Measurements from ENCODE around the gene EPM2A.
"Not testable (repeated sequence)": the region's sequence is repeated elsewhere in the genome, so short reads cannot be mapped to it uniquely, and the experiment has no call there.

The EPM2A gene

DNA sequence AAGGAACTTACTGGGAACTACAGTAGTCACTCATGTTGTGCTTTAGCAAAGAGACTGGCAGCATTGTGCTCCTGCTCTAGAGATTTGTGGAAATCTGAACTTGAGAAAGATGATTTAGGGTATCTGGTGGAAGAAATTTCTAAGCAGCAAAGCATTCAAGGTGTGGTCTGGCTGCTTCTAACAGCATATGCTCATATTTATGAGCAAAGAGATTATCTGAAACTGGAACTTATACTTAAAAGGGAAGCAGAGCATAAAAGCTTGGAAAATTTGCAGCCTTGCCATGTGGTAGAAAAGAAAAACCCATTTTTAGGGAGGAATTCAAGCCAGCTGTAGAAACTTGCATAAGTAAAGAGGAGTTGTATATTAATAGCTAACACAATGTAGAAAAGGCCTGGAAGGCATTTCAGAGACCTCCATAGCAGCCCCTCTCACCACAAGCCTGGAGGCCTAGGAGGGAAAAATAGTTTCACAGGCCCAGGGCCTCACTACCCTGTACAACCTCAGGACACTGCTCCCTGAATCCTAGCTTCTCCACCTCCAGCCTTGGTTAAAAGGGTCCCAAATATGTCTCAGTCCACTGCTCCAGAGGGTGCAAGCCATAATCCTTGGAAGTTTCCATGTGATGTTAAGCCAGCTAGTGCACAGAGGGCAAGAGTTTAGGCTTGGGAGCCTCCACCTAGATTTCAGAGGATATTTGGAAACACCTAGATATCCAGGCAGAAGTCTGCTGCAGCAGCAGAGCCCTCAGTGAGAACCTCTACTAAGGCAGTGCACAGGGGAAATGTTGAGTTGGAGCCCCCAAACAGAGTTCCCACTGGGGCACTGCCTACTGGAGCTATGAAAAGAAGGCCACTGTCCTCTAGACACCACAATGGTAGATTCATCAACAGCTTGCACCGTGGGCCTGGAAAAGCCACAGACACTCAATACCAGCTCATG lies 6.6 kb downstream of the EPM2A start:
- no peak for DNase-seq

DNA sequence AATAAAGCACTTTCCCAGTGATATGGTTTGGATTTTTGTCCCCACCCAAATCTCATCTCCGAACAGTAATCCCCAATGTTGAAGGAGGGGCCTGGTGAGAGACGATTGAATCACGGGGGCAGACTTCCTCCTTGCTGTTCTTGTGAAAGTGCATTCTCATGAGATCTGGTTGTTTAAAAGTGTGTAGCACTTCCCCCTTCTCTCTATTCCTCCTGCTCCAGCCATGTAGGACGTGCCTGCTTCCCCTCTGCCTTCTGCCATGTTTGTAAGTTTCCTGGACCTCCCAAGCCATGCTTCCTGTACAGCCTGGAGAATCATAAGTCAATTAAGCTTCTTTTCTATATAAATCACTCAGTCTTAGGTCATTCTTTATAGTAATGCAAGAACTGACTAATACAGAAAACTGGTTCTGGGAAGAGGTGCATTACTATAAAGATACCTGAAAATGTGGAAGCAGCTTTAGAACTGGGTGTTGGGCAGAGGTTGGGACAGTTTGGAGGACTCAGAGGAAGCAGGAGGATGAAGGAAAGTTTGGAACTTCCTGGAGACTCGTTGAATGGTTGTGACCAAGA lies 7.4 kb downstream of the EPM2A start:
- no peak for DNase-seq

DNA sequence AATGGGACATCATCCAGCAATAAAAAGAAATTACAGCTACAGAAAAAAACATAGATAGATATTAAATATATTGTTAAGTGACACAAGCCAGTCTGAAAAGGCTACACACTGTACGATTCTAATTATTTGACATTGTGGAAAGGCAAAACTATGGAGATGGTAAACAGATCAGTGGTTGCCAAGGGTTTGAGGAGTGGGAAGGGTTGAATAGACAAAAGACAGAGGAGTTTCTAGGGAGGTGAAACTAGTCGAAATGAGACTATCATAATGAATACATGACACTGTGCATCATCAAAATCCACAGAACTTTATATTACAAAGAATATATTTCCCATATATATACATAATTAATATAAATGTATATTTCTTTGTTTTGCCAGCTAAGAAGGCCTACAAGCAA lies 9.8 kb downstream of the EPM2A start:
- DNase-seq, result no peak

DNA sequence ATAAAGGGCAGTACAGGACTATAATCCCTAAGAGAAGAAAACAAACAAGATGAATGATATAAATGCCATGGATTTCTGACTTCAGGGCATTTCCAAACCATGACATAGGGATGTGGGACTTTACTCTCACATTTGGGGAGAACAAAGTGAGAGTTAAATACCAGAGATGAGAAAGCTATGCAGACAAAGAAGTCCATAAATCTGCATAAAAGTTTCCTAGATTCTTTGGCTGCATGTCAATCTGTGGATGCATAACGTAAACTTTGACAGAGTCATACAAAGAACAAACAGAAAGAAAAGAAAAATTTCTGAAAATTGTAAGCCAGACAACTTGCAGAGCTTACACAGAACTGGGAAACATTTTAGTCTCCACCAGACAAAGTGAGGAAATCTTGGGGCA lies 11.7 kb downstream of the EPM2A start:
- no peak for DNase-seq

DNA sequence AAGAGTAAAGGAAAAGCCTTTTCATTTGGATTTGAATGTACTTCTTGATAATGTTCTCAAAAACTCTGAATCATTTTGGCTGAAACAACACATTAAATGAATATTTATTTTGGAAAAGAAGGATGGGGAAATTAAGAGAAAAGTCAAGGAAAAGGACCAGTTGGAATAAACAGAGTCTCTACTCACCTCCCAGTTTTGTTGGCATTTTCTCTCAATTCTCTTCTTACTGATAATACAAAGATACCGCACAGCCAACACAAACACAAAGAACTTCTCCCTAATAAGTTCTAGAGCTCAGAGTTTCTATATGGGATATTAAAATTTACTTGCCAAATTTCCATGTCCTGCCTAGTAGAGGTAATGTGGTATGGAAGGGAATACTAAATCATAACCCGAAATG lies 13.1 kb downstream of the EPM2A start:
- no peak for DNase-seq

- no peak for DNase-seq
Observed at GRCh38 chr6:145721144-145721543, 14.2 kb downstream of the EPM2A start.

GRCh38 chr6:145715426-145715825 lies 19.9 kb downstream of the EPM2A start:
- DNase-seq, result no peak

GRCh38 chr6:145714731-145715130 lies 20.6 kb downstream of the EPM2A start:
- DNase-seq, result no peak

DNA sequence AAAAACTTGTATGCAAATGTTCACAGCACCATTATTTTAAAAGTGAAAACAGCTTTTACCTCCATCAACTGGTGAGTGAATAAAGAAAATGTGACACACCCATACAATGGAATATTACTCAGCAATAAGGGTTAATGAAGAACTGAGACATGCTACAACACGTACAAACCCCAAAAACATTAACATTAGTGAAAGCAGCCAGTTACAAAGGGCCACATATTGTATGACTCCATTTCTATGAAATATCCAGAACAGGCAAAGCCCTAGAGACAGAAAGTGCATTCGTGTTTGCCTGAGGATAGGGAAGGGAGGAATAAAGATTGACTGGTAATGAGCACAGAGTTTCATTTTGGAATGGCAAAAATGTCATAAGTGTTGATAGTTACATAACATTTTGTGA lies 21.5 kb downstream of the EPM2A start:
- DNase-seq, result no peak

- no peak for DNase-seq
Observed at GRCh38 chr6:145711372-145711771, 23.9 kb downstream of the EPM2A start.

DNA sequence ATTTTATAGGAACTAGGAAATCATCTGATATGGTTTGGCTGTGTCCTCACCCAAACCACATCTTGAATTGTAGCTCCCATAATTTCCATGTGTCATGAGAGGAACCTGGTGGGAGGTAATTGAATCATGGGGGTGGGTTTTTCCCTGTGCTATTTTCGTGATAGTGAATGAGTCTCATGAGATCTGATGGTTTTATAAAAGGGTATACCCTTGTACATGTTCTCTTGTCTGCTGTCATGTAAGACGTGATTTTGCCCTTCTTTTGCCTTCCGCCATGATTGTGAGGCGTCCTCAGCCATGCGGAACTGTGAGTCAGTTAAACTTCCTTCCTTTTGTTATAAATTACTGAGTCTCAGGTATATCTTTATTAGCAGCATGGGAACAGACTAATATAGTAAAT lies 27.9 kb downstream of the EPM2A start:
- DNase-seq, result no peak

DNA sequence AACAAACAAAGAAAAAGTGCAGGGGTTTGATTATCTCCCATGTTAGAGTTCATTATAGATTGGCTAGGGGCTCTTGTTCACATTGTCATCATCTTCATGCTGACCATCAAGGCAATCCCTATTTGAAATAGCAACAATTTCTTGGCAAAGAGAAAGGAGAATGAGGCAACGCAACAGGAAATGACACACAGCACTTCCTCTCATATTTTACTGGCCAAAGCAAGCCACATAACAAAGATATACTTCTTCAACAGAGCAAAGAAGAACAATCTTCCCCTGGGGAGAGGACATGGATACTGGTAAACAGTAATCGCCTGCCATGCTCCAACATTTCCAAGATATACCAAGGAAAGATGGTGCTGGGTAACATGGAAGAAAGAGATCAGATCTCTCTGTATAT lies 29.8 kb downstream of the EPM2A start:
- DNase-seq, result no peak

DNA sequence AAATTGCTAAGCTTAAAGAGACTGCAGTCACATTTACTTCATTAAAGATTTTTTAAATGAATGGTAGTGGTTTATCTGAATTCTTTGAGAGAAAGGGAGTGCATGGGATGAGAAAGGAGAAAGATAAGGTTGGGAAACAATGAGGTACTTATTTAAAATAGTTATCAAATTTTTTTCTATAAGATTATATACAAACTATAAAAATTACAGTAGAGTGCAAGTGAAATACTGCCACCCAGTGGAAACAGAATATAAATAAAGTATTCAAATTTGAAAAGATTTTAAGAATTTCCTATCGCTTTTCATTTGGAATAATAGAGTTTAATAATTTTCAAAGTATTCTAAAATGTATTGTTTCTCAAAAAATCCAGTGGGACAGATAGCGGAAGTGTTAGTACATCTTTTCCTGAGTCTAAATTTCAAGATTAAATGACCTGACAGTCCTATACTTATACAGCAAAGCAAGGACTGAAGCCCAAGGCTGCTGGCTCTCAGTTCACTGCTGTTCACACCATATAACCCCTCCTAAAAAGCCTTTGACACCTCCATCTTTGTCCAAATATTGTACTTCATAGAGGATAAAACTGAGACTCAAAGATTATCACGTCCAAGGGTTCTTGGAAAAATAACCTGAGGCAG lies 31.1 kb downstream of the EPM2A start:
- no peak for DNase-seq

DNA sequence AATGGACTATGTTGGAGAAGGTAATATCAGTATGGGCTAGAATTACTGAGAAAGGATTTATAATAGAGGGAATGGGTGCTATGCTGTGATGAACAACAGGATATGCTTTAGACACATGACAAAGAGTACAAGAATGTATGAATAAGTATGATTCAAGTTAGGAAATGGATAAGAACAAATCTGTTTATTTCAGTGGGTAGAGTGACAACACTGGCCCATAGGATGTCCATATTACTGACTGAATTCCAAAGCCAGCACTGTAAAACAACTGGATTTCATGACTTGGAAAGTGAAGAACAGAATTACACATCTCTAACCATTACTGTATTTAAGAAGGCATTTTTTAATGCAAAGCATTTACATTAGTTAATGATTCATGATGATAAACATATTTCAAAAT lies 35.9 kb downstream of the EPM2A start:
- no peak for DNase-seq

DNA sequence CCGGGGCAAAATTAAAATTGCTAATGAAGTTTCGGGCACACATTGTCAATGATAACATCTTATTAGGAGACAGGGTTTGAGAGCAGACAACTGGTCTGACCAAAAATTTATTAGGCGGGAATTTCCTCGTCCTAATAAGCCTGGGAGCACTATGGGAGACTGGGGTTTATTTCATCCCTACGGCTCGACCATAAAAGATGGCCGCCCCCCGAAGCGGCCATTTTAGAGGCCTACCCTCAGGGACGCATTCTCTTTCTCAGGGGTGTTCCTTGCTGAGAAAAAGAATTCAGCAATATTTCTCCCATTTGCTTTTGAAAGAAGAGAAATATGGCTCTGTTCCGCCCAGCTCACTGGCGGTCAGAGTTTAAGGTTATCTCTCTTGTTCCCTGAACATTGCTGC lies 37.9 kb downstream of the EPM2A start:
- not testable (repeated sequence) for DNase-seq

- no peak for DNase-seq
Observed at GRCh38 chr6:145694083-145694737, 41.1 kb downstream of the EPM2A start.

DNA sequence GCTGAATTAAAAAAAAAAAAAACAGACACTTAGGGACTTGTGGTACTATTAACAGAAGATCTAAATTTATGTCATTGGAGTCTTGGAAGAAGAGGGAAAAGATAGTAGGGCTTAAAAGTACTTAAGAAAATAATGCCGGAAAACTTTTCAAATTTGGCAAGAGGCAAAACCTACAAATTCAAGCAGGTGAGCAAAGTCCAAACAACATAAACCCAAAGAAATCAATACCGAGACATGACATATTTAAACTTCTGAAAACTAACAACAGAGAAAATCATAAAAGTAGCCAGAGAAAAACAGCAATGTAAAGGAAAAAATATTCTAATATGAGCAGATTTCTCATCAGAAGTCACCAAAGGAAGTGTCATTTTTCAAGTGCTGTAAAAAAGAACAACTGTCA lies 44.4 kb downstream of the EPM2A start:
- no peak for DNase-seq

DNA sequence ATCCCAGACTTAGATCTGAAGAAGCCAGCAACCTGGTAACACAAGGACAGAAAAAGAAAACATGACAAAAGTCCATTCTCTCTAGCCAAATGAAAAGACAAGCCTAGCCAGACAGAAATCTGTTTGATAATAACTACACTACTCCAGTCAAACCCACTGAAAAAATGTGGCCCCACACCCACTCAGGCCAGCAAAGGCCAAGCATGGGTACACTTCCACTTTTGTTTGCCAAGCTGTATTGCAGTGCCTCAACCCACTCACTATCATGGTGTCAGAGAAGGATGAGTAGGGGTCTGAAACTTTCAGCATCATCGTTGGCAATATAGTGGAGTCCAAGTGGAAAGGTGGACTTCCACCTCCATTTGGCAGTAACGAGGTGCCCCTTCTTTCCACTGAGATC lies 45.8 kb downstream of the EPM2A start:
- DNase-seq, result no peak

- no peak for DNase-seq
Observed at GRCh38 chr6:145688493-145688905, 46.8 kb downstream of the EPM2A start.

DNA sequence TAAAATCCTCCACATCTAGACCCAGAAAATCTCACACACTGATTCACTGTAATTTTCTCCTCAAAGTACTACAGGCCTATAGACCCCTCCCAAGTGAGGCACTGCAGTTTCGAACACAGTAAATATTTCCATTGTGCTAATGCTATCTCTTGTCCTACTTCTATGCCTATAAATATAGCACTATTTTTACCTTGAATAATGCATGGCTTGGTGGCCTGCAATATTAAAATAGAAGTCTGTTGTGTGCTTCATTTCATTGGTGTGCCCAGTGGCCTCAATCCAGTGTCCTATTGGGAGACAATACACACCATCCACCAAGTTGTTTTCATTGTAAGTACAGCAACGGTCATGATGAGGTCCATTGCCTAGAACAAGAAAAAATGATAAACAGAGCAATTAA lies 49.4 kb downstream of the EPM2A start:
- DNase-seq, result no peak

- DNase-seq, result no peak
Observed at GRCh38 chr6:145681965-145682364, 53.4 kb downstream of the EPM2A start.

DNA sequence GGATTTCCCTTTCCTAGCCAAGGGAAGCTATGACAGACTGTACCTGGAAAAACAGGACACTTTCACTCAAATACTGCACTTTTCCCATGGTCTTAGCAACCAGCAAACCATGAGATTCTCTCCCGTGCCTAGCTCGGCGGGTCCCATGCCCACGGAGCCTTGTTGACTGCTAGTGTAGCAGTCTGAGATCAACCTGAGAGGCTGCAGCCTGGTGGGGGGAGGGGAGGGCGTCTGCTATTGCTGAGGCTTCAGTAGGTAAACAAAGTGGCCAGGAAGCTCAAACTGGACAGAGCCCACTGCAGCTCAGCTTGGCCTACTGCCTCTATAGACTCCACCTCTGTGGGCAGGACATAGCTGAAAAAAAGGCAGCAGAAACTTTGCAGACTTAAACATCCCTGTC lies 61.8 kb downstream of the EPM2A start:
- no peak for DNase-seq

DNA sequence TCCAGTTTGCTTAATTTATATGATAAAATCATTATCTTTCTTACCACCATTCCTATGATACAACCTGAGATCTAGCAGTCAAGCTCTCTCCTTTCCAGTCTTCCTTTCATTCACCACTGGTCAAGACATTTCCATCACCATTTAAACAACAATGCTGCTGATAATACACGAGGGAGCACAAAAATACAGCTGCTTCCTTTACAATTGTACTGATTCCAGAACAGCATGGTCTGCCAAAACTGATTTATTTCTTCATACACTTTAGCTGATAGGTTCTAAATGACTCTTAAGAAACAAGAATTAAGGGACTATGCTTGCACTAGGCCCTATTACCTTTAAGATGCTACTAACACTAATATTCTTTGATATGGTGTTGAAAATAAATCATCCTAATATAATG lies 65.0 kb downstream of the EPM2A start:
- DNase-seq, result no peak

- no peak for DNase-seq
Observed at GRCh38 chr6:145669627-145670034, 65.7 kb downstream of the EPM2A start.
